B cell (primary cell): Measurements from ENCODE around the gene APLP1. TPM values are rescaled to one million over a fixed set of nuclear protein-coding genes. Genes with fewer than 3 reads are reported as not detected.

Source experiments
- ATAC-seq: fragments of 200-7000 bp; cut with Tn5 transposase; one replicate; pipeline ENCODE4 v1.10.0; 2021; ENCODE audit warnings: low read depth, mild to moderate bottlenecking, moderate number of reproducible peaks, moderate library complexity
- CTCF ChIA-PET: fragments of 350-600 bp; sonication (Branson Sonifier 250); formaldehyde crosslinking; loops from one replicate; lab custom pipeline; 2021; ENCODE audit warnings: antibody characterized with exemption, inconsistent platforms; lab: Charles Lee
- POLR2A ChIA-PET: fragments of 350-600 bp; sonication (Branson Sonifier 250); formaldehyde crosslinking; loops from one replicate; lab custom pipeline; 2021; ENCODE audit warnings: antibody characterized with exemption; lab: Charles Lee
- DNase-seq: peaks from one replicate; pipeline ENCODE4 v3.0.0; 2013
- H2AFZ ChIP-seq: 2 replicates; pipeline ENCODE4 v1.6.1; 2012; ENCODE audit warnings: mild to moderate bottlenecking, low read depth, low read length; ENCODE audit not compliant: insufficient read depth, poor library complexity, severe bottlenecking
- H3K27ac ChIP-seq, 2 donors: 1 replicate in 1 of 2; 2 replicates in 1 of 2; pipeline ENCODE4 v1.5.1; 2012 to 2013; ENCODE audit warnings: low read length in 2 of 2, mild to moderate bottlenecking in 2 of 2, moderate library complexity in 1 of 2
- H3K27me3 ChIP-seq, 4 experiments: fragments of 200-600 bp in 1 of 4; sonication (generic) in 1 of 4; replicated peaks in 1 of 4; 1 replicate in 2 of 4; 2 replicates in 2 of 4; pipeline versions ENCODE4 v1.6.1 to v1.7.0; 2013 to 2016; ENCODE audit warnings: low read length in 3 of 4, mild to moderate bottlenecking in 2 of 4, mixed read lengths in 1 of 4, moderate library complexity in 1 of 4; ENCODE audit not compliant: insufficient read depth in 4 of 4, control insufficient read depth in 3 of 4; ENCODE audit errors: control extremely low read depth in 1 of 4
- H3K36me3 ChIP-seq, 2 experiments: replicated peaks in 1 of 2; 1 replicate in 1 of 2; 2 replicates in 1 of 2; pipeline versions ENCODE4 v1.6.1 to v1.7.1; 2013; ENCODE audit warnings: low read length in 1 of 2; ENCODE audit not compliant: insufficient read depth in 2 of 2, control insufficient read depth in 1 of 2; ENCODE audit errors: control extremely low read depth in 1 of 2, extremely low read depth in 1 of 2
- H3K4me1 ChIP-seq, 2 donors: fragments of 200-600 bp in 1 of 2; sonication (generic) in 1 of 2; 1 replicate in 1 of 2; 2 replicates in 1 of 2; pipeline versions ENCODE4 v1.5.1 to v1.6.1; 2013 to 2017; ENCODE audit warnings: low read length in 2 of 2; ENCODE audit not compliant: control insufficient read depth in 2 of 2, insufficient read depth in 2 of 2
- H3K4me2 ChIP-seq: replicated peaks from 2 replicates; pipeline ENCODE3; 2012; ENCODE audit warnings: mild to moderate bottlenecking, low read depth, low read length; ENCODE audit not compliant: poor library complexity, severe bottlenecking
- H3K4me3 ChIP-seq, 5 experiments: fragments of 200-600 bp in 1 of 5; sonication (generic) in 1 of 5; 1 replicate in 3 of 5; 2 replicates in 2 of 5; pipeline versions ENCODE4 v1.5.1 to v1.7.0; 2011 to 2016; ENCODE audit warnings: low read length in 4 of 5, mild to moderate bottlenecking in 4 of 5, low read depth in 2 of 5, control low read depth in 1 of 5, moderate library complexity in 1 of 5; ENCODE audit not compliant: insufficient read depth in 1 of 5; ENCODE audit errors: control extremely low read depth in 1 of 5, extremely low read depth in 1 of 5
- H3K79me2 ChIP-seq: fragments of 200-600 bp; sonication (generic); one replicate; pipeline ENCODE4 v1.6.0; 2016; ENCODE audit warnings: low read length; ENCODE audit not compliant: control insufficient read depth, insufficient read depth
- H3K9ac ChIP-seq: fragments of 200-600 bp; sonication (generic); 2 replicates; pipeline ENCODE4 v1.6.1; 2017; ENCODE audit warnings: mild to moderate bottlenecking, low read length, moderate library complexity
- H3K9me3 ChIP-seq, 3 donors: one replicate each; pipeline versions ENCODE4 v1.6.1 to v1.7.1; 2013; ENCODE audit warnings: low read length in 2 of 3; ENCODE audit not compliant: control insufficient read depth in 2 of 3, insufficient read depth in 1 of 3; ENCODE audit errors: control extremely low read depth in 1 of 3
- H4K20me1 ChIP-seq: 2 replicates; pipeline ENCODE4 v1.6.0; 2012; ENCODE audit warnings: mild to moderate bottlenecking, low read length; ENCODE audit not compliant: insufficient read depth, control insufficient read depth, poor library complexity, severe bottlenecking
- H3K27ac Mint-ChIP-seq: one replicate; pipeline ENCODE4 v1.8.0; 2021; ENCODE audit warnings: mixed read lengths
- H3K27me3 Mint-ChIP-seq: one replicate; pipeline ENCODE4 v1.8.0; 2021; ENCODE audit warnings: mixed read lengths
- H3K4me1 Mint-ChIP-seq: one replicate; pipeline ENCODE4 v1.8.0; 2021; ENCODE audit warnings: mixed read lengths
- H3K4me3 Mint-ChIP-seq: one replicate; pipeline ENCODE4 v1.8.0; 2021; ENCODE audit warnings: mixed read lengths
- H3K9me3 Mint-ChIP-seq: one replicate; pipeline ENCODE4 v1.8.0; 2022; ENCODE audit warnings: mixed read lengths; ENCODE audit not compliant: insufficient read depth
- CTCF ChIP-seq: fragments of 200-600 bp; IDR thresholded peaks from one replicate; pipeline ENCODE4 v1.8.0; 2022; ENCODE audit warnings: antibody characterized with exemption, mild to moderate bottlenecking
- EZH2 ChIP-seq: IDR thresholded peaks from 2 replicates; pipeline ENCODE4 v1.6.1; 2012; ENCODE audit warnings: borderline replicate concordance, low read depth, mild to moderate bottlenecking, moderate library complexity, low read length; ENCODE audit not compliant: insufficient read depth, poor library complexity, severe bottlenecking
- WGBS: methylation state at CpG from one replicate; pipeline ENCODE4 v1.1.5; 2013; ENCODE audit warnings: missing lambda C conversion rate; ENCODE audit not compliant: insufficient coverage; 5-methylcytosine and 5-hydroxymethylcytosine counted together
- intact Hi-C: fragments of 100-400 bp; cut with micrococcal nuclease; formaldehyde crosslinking; loops from one replicate; pipeline ENCODE4 v1.10.0; 2022
- polyA plus RNA-seq: library from polyadenylated mRNA; depleted of rRNA; stranded (reverse); fragments of >200 nt; gene quantifications from 2 replicates; pipeline ENCODE4 v1.2.3, GENCODE V29; 2012
- total RNA-seq, 2 donors: library from RNA; stranded (reverse); fragments of 120-200 nt in 1 of 2; gene quantifications; 1 replicate in 1 of 2; 2 replicates in 1 of 2; pipeline versions ENCODE4 v1.2.3 to v1.2.4, GENCODE V29; 2013 to 2022

APLP1 gene
- total and polyA plus RNA-seq, 2 donors (not counting 1 experiment from before 2014, with no cell fraction given) = 0.06 TPM; not detected in 1

GRCh38 chr19:35902870-35903475 lies 34.6 kb downstream of the APLP1 start:
- H3K27me3 ChIP-seq = no peaks in the 10 kb centered on the region
- H3K79me2 ChIP-seq = peaks cover 16% of the 10 kb centered on the region
- ATAC-seq = no peak
- peaks cover 52 to 62% of the 10 kb centered on the region in 2 donors for H3K4me1 ChIP-seq
- H2AFZ ChIP-seq = no peak overlapping the region
- Mint-ChIP-seq H3K27me3 (no peaks in the 10 kb centered on the region), H3K4me3 (peak overlapping the region; percentile 86), H3K9me3 (no peaks in the 10 kb centered on the region), H3K27ac (peak overlapping the region; percentile 99), H3K4me1 (peaks cover 67% of the 10 kb centered on the region)
- 62% methylated on average over 10 of the region's 10 CpGs for WGBS
- peak overlapping the region; percentile 39 to 55 (median 43) for H3K4me3 ChIP-seq
- POLR2A ChIA-PET = interaction anchor here (0.6 to 1.4 kb wide), 3 partner anchors 28 to 686 kb away, joined by 3 to 5 read pairs (median 4); no protein-coding TSS in a partner anchor
- peak overlapping the region; percentile 100 for H3K27ac ChIP-seq
- peaks cover 2 to 10% of the 10 kb centered on the region in 2 experiments for H3K36me3 ChIP-seq
- H4K20me1 ChIP-seq = peaks cover 15% of the 10 kb centered on the region
- TF ChIP-seq EZH2 = no peak
- TF ChIP-seq CTCF = no peak
- CTCF ChIA-PET = interaction anchor here (0.6 to 1.4 kb wide), 3 partner anchors 21 to 158 kb away, joined by 3 read pairs; partner anchors contain the start of genes PSENEN and U2AF1L4
- intact Hi-C loops = loop anchor here (2.0 to 10.0 kb wide), 2 partner anchors 158 to 188 kb away; partner anchors contain the start of genes KMT2B, PSENEN and U2AF1L4
- H3K9me3 ChIP-seq = peaks cover 0 to 3% (median 0%) of the 10 kb centered on the region in 3 donors
- H3K4me2 ChIP-seq = peak overlapping the region; percentile 79
- DNase-seq = peak; percentile 25
- H3K9ac ChIP-seq = peak overlapping the region; percentile 50
